HG03139 (cell line): ENCODE results near the gene ETV6.

Experiments
- ATAC-seq: cut with Tn5 transposase; IDR thresholded peaks from one replicate; pipeline ENCODE4 v1.9.1; 2021; ENCODE audit not compliant: unreplicated experiment

ETV6 gene

DNA sequence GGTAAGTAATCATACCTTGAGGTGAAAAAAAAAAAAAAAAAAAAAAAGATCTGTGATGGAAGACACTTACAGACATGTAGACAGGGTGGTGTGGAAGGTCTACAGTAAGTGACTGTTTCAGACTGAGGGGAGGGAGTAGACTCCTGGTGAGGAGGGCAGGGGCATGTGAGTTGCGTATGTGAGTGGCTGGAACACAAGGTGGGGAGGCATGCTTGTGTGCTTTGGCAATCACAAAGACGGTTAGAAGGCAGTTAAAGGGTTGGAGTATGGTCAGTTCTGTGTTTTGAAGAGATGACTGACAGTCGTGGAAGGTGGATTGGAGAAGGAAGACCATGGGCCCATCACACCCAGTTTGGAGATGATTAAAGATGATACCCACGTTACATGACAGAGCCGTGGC, 65.2 kb downstream of the ETV6 start:
- no peak for ATAC-seq

DNA sequence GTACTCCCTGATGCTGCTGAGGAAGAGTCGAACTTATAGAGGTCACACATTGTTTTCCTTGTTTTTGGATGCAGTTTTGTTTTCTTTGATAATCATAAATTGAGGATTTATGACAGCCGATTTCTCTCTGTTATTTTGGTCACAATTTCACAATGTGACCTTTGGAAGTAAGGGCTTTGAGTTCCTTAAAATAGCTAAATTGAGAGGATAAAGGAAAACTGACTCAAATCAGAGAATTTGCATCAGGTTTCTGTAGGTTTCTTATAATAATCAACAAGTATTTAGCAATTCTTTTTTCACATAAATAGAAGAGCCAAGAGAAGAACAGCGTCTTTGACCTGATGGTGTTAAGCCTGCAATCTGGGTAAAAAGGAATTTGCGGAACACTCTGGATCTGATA, 66.1 kb downstream of the ETV6 start:
- no peak for ATAC-seq

DNA sequence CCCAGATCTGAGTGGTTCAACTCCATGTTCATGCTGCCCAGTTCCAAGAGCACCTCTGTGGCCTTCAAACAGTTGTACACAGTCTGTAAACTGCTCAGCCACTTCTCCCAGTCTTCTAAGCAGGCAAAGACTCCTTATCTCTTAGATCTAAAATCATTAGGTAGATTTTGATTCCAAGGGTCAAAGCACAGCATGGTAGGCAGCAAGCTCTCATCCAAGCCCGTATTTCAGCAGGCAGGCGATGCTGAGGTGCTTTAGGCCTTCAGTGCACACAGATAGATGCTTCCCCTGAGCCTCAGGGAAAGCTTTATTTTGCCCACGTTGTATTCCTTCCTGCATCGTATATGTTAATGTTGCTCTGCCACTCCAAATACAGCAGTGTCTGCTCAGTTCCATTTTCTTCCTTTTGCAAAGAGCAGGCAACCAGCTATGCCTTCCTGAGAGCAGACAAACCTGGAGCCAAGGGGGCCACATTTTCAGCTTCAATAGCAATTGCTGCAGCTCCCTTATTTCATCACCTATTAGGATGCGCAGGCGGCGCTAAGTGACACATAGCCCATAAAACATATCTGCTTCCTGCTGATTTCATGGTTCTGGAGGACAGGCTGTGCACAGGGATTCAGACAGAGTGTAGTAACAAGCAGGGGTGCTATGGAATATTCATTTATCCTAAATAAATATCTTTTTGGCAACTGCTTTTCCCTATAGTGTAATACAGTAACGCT, 67.5 kb downstream of the ETV6 start:
- no peak for ATAC-seq

DNA sequence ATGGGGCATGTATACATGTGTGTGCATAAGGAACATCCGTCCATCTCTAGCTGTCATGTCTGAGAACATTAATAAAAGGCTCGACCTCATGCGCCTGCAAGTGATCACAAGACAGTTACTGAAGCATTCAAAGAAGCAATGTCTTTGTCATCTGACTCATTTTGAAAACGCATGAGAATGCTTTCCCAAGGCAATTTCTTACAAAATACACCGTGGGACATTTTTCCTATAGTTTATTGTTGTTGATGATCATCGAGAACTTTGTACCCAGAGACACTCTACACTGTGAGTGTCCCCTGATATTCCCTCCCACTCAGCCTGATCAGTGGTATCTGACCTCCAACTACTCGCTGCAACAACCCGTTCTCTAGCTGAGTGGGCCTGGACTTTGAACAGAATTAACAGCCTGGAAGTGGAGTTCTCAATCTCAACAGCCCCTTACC, 68.1 kb downstream of the ETV6 start:
- no peak for ATAC-seq

DNA sequence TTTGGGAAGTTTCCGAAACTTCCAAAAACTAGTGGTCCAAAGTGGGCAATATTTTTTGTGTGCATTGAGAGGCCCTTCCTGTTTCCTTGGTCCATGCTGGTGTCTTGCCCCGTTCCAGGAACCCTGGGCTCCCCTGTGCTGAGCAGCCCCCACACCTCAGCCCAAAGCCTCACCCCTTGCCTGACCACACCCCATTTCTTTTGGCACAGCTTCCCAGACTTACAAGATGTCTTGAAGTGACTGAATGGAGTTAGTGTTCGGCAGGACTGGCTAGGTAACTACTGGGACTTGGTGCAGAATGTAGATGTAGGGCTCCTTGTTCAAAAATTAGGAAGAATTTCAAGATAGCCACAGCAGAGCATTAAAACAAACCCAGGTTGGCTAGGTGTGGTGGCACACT, 68.6 kb downstream of the ETV6 start:
- ATAC-seq = no peak

DNA sequence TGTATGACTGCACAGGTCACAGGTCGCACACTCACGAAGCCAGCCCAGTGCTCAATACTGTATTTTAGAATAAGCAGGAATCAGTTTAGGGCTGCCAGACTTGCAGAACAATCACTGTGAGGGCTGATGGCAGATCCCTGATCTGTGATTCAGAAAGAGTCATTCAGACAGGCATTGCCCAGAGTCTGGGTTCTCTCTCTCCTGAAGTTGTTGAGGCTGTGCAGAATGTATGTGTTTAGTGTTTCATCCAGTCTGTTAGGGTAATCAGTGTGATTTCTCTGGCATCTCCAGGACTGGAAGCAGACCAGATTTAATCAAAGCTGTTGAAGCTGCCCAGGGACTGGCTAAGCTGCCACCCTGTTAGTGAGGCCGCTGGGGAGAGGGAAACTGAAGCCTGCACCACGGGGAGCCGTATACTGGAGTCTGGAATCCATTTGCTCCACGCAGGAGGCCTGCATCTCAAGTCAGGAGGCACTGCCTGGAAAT, 69.3 kb downstream of the ETV6 start:
- ATAC-seq = no peak

DNA sequence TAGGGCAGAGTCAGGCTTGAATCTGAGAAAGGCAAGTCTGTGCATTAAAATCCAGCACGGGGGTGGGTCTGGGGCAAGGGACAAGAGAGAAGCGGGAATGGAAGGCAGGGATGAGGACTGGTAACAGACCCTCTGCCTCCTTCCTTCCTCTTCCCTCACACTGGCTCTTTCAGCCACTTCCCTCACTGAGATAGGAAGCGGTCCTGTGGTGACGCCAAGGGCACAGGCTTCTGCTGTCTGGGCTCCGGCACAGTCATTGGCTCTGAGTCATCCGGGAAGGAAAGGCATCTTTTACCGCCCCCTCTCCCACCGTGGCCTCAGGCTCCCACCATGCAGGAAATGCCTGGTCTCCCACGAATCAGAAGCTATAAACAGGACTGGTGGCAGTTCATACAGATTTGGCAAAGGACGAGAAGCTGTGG, 70.2 kb downstream of the ETV6 start:
- no peak for ATAC-seq

DNA sequence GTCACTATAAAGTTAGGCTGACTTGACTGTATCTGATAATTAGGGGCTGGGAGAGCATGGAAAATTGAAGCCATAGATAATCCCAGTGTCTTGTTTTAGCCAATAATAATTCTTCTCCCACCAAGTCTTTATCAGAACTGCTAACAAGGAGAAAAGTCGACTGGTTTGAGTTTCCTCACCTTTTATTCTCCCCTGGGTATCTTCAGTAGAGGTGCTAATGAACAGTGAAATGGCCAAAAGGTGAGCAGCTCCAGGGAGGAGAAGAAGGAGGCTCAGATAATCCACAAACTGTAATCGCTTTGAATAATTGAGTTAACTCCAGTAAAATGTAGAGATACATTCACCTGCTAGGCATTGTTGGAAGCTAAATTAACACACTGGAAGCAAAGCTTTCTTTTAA, 72.6 kb downstream of the ETV6 start:
- ATAC-seq = no peak

DNA sequence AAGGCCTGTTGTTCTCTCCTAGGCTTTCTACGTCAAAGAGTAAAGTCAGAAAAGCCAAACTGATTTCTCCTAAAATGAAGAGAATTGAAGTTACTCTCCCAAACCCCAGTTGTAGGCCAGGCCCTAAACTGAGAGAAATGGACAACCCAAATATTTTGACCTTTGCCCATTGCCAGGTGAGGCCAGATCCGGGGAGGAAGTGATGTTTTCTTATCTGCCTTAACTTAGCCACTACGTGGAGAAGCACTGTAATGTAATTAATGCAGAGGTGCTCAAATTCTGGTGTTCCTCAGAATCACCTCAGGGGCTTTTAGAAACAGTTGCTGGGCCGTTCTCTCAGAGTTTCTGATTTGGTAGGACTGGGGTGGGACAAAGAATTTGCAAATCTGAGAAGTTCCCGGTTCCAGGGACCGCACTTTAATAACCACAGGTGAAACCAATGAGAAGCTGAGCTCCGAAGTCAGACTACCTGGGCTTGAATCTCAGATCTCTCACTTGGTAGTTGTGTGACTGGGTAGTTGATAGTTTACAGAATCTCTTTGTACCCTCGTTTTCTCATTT, 73.2 kb downstream of the ETV6 start:
- ATAC-seq = no peak

DNA sequence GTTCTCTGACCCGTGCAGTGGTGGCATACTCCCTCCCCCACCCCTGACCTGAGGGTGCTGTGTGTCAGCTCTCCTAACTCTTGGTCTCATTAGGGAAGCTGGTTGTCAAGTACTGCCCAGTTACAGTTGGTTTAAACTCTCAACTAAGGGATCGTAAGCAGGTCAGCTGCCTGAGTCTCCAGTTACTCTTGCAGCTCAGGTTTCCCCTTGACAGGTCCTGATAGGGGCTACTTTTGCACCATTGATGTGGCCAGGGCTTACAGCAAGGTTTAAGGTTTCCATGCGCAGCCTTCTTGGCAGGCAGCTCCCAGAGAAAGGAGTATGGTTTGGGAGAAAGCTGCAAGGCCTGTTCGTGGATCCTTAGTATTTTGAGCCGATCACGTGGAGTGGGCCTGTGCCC, 74.5 kb downstream of the ETV6 start:
- no peak for ATAC-seq

DNA sequence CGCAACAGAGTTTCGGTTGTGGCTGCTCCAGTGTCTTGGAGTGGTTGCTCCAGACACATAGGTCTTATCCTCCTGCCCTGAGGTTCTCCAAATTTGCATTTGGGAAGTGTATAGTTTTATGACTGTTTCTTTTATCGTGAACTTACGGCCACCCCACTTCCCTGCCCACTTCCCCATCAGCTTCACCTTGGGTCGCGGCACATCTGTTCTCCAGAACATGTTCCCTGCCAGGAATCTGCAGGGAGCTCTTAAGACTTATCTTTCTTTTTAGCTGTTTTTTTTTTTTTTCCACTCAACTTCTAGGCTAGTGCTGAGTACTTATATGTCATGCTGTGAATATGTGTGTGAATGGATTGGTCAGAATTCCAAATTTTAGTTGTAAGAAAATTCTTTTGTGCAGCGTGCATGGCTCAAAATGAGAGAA, 75.4 kb downstream of the ETV6 start:
- ATAC-seq = no peak

DNA sequence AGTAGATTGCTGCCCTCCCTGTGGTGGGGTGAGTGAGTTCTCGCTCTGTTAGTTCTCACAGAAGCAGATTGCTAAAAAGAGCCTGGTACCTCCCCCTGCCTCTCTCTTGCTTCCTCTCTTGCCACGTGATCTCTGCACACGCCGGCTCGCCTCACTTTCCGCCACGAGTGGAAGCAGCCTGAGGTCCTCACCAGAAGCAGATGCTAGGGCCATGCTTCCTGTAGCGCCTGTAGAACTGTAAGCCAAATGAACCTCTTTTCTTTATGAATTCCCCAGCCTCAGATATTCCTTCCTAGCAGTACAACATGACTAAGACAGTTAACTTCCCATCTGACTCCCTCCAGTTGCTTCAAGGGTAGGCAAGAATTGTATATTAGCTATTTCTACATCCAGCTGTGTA, 76.2 kb downstream of the ETV6 start:
- ATAC-seq = no peak

DNA sequence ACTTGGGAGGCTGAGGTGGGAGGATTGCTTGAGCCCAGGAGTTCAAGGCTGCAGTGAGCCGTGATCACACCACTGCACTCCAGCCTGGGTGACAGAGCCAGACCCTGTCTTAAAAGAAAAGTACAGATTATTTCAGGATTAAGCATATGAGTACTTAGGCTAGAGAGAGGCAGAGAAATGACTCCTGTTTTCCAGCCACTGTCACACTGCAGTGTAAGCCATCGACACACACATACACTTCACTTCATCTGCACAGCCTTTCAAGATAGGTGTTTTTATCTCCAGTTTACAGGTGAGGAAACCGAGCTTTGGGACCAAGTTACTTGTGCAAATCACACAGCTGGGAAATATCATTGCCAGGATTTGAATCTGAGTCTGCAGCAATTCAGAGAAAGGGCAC, 77.2 kb downstream of the ETV6 start:
- no peak for ATAC-seq

DNA sequence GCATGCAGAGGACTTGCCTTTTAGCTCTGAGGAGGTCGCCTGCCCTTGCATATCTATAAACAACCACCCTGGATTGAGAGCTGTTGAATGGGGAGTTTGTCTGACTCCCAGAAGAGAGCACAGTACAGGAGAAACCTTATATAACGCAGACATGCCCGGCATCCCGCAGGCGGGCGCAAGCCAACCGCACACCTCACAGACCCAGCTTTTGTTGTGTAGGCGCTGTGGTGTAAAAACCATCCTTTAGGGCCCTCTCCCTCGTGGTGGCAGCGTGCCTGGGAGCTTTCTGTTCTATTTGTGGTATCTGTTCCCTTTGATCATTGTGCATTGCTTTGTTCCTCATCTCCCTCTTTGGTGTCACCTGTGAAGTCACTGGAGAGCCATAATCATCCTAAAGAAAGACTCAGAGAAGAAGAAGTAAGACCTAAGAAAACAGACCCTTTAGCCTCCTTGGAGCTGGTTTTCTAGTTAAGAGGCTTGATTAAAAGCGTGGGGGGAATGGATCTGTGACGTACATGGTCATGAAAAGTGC, 77.7 kb downstream of the ETV6 start:
- ATAC-seq = no peak

DNA sequence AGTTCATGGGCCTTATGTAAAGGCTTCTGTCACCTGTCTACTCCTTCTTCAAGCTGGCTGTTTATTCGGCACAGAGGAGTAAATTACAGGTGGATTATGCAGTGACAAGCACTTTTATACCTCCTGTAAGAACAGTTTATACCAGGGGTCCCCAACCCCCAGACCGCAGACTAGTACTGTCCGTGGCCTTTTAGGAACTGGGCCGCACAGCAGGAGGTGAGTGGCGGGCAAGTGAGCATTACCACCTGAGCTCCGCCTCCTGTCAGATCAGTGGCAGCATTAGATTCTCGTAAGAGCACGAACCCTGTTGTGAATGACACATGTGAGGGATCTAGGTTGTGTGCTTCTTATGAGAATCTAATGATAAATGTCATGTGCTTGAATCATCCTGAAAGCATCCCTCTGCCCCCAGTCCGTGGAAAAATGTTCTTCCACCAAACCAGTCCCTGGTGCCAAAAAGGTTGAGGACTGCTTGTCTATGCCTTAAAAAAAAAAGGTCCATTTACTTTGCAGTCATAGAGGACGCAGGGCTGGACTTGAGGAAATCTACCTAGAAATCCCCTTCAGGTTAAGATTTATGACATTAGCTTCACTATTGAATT, 78.8 kb downstream of the ETV6 start:
- ATAC-seq = no peak

DNA sequence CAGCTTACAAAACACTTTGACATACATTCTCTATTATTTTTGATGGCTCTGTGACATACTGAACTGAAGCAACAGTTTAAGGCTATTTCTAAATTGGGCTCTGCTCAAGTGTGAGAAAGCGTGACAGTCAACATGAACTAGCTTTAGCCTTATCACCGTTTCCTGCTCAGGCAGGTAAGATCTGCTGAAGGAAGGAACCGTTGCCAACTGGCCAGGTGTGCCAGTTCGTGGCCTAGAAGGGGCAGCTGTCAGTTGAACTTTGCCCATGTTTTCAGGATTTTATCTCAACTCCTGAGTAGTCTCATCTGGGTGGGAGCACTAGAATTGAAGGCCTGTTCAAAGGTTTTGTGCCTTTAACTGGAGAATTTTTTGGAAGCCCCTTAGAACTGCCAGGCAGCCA, 79.5 kb downstream of the ETV6 start:
- ATAC-seq = no peak

DNA sequence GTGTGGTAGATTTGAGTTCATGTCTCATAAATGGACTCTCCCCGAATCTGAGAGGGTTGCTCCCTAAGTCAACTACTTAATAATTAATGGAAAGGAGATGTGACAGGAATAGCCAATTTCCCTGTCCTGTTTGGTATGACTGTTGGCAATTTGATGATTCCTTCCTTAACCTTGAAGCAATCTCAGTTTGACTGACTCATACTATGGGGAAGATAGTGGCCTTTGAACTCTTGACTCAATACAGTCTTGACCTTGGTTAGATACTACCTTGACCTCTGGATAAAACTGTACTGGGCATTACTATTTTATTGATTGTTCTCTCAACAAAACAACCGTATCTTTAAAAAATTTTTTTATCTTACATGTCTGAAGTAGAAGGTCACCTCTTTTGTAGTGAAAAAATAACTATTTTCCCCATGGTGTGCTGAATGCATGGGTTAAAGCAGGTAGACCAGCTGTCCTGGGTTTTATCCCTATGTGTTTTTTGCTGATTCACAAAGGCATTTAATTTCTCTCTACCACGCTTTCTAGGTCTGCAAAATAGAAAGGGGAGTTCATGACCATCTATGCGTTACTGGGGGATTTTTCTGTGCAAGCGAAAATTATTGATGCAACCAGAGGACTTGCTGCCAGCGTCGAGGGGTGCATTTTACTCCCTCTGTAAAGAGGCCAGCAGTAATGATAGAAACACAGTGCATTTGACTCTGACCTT, 80.1 kb downstream of the ETV6 start:
- no peak for ATAC-seq

DNA sequence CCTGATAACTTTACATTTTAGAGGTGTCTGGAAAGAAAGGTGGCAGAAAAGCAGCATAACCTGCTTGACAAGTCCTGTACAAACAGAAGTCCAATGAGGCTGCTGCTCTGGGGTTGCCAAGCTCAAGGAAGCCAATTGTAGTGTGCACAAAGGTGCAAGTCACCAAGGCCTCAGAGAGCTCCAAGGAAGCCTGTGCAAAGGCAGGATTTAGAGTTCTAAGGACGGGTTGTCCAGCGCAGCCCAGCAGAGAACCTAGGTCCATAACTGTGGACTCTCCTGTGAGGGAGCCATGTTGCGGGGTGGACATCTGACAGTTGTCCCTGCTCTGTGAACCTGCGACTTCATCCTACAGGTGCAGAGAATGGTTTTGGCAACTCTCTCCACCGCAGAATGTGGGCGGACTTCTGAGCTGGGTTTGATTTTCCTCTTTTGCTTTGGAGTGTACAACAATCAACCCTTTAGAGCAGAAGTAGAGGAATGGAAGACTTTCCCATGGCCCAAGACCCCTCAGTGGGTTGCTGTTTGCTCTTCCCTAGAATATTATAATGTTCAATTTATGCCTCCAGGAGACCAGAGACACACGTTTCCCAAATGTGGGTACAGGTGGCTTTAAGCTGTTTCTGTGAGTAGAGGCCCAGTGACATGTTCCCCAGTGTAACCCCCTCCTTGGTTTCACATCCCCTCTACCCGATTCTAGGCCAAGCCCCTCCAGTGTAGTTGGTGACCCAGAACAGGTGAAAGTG, 81.0 kb downstream of the ETV6 start:
- peak; percentile 37 for ATAC-seq

DNA sequence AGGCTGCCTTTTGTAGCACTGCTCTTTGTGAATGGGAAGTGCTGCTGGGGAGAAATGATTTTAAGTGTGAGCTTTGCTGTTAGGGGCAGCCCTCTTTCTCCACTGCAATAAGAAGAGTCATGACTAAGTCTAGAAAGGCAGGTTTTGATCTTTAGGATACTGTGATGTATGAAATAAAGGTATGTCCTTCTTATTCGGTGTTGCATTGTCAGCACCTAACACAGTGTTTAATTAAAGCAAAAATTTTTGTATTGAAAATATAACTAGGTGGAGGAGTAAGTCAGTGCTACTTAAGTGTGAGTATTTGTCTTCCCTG, 81.5 kb downstream of the ETV6 start:
- no peak for ATAC-seq

DNA sequence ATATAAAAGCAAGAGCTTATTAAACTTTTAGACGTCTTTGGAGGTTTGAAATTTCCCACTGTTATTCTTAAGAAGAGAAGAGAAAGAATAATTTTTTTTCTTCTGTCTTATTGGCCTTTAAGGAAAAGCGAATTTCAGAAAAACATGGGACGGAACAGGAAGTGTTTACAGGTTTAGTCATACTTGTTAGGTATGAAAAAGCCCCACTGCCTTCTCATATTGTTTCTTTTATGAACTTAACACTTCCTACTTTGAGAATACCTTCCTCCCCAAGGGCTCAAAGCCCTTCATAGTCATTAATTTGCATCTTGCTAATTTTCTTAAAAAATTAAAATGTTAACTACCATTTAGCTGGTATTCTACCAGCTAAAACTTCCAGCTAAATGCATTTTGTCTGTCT, 82.0 kb downstream of the ETV6 start:
- no peak for ATAC-seq

DNA sequence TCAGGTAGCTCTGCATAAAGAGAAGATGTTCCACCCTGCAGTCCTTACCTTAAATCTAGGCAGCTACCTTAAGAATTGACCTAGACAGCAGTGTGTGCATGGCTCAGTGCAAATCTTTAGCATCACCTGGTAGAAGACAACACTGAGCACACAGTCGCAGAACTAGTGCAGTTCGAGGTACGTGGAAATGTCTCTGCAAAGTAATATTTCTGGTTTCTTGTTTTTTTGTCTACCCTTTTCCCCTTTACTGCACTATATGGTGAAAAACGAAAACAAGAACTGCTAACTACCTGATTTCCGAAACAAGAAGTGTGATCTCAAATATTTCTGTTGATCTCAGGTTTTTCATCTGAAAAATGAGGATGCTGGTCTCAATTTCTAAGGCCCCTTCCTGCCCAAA, 82.5 kb downstream of the ETV6 start:
- no peak for ATAC-seq
